IPS DF 4.7 (cell line): ENCODE measurements around the gene UGGT1.
"Not testable (repeated sequence)": the region's sequence is repeated elsewhere in the genome, so short reads cannot be mapped to it uniquely, and the experiment has no call there.

Experiments
- DNase-seq: peaks from one replicate; pipeline ENCODE4 v3.0.0-alpha.2; 2013; ENCODE audit warnings: low spot score; ENCODE audit errors: extremely low read depth

UGGT1 gene

DNA sequence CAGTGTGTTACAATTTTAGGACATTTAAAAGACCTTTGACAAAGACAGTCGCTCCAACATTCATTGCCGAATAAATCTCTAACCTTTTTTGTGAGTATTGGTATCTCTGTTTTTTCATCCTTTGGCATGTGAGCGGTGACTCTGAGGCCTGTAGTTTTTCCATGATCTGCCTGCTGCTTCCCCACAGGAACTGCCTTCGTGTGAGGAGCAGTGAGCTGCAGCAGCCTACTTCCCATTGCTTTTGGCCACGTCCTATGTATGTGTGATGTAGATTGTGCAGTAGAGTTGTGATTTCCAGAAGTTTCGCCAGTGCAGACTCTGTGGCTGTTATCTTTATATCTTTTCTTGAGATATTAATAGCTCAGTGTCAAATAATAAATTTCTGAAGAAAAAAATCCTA is 79.8 kb downstream of the UGGT1 start:
- DNase-seq, result no peak

DNA sequence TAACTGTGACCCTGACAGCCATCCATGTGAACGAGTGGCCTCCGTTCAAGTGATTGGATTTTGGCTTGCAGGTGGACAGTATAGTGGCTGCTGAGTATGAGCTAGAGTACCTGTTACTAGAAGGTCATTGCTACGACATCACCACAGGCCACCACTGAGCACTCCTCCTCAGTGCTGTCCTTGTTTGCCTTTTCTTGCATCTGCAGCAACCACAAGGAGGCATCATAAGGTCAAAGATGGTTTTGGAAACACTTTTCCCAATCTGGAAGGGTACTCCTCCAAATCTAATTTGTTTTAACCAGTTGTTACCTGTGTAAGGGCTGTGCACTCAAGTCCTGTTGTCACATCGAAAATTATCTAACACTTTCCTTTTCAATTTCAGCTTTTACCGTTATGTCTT is 81.2 kb downstream of the UGGT1 start:
- no peak for DNase-seq

DNA sequence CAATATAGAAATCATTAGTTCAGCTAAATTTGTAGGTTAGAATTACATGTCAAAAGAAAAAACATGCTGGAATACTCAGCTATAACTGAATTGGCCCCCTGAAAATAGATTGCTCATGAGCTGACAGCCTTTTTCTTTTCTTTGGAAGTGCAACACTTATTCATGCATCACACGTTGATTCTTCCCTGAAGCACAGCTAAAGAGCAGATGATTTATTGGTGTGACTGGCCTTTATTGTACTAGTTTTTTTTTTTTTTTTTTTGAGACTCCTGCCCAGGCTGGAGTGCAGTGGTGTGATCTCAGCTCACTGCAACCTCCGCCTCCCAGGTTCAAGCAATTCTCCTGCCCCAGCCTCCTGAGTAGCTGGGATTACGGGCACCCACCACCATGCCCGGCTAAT is 83.1 kb downstream of the UGGT1 start:
- not testable (repeated sequence) for DNase-seq

DNA sequence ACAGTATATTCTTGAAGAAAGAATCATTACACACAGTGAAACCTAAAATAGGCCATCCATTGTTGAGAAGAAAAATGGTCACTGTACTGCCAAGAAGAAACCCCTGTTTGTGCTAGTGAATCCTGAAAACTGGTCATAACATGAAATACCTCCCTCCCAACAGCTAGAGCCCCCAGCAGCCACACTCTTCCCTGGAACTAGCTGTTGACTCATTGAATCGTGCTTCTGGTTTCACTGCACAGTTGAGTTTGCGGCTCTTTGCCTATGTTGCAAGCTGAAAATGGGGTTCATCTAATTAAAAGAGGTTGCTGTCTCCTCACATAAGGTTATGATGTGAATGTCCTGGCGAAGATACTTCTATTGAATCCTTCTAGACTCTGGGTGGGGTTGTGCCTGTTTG is 86.3 kb downstream of the UGGT1 start:
- no peak for DNase-seq

DNA sequence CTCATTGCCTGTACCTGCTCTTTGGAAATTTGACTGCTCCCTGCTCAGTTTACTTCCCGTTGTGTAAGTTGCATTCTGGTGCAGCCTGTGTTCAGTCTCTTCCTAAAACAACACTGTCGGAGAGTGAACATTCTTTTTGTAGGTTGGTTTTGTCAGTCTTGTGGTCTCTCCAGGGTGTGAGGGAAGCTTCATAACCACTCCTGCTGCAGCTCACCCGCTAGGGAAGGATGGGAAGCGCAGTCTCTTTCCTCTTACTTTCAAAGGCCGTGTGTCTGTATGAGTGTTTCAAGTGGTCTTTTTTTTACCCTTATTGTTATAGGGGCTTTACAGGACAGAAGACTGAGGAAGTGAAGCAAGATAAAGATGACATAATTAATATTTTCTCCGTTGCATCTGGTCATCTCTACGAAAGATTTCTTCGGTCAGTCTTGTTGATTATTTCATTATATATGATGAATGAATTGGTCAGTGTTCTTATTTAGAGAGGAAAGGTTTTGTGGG is 87.2 kb downstream of the UGGT1 start:
- no peak for DNase-seq

DNA sequence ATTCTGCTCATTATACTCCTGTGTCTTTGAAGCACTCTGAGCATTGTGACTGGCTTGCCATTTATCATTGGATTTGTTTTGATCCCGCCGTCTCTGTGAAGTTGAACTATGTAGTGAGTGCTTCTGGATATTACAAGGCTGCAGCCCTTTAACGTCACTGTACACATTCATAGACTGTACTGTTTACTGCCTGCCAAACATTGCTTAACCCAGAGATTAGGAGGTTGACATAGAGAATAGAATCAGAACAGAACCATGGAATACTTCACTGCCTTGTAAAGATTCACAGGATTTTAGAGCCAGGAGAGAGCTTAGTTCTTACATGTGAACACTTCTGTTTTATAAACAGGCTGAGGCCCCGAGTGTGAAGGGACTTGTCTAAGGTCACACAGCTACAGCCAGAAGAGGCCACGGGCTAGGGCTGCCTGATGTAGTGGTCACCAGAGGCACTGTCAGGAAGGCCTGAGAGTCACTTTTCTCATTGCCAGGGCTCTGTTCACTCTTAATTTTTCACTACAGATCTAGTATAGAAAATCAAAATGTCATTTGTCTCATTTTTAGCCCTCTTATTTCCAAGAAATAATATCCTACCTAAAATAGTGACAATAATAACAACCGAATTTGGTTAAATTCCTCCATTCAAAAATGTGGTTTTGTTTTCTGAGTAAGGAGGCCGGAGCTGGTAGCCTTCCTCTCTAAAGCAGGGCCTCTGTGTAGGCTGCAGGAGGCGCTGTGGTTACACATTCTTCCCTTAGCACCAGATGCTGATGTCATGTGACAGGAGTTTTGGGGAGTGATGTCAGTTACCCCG is 87.9 kb downstream of the UGGT1 start:
- DNase-seq, result no peak

DNA sequence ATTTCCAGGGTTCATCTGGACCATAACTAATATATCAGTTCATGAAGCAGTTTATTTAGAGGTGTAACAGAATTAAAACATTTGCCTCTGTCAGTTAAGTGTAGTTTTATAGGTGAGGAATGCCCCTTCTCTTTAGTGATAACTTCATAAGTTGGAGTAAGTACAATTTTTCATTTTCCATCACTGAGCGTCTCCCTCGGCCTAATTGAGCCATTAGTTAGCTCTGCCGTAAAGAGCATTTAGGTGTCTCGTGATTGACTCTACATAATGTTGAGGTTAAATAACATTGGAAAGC is 88.4 kb downstream of the UGGT1 start:
- no peak for DNase-seq

GRCh38 chr2:128180031-128180430 is 89.0 kb downstream of the UGGT1 start:
- no peak for DNase-seq

GRCh38 chr2:128185576-128185975 is 94.6 kb downstream of the UGGT1 start:
- no peak for DNase-seq

GRCh38 chr2:128187032-128187654 is 96.1 kb downstream of the UGGT1 start:
- DNase-seq, result no peak

- DNase-seq, result no peak
These were observed 104.5 kb downstream of the UGGT1 start for GRCh38 chr2:128195435-128195984.

DNA sequence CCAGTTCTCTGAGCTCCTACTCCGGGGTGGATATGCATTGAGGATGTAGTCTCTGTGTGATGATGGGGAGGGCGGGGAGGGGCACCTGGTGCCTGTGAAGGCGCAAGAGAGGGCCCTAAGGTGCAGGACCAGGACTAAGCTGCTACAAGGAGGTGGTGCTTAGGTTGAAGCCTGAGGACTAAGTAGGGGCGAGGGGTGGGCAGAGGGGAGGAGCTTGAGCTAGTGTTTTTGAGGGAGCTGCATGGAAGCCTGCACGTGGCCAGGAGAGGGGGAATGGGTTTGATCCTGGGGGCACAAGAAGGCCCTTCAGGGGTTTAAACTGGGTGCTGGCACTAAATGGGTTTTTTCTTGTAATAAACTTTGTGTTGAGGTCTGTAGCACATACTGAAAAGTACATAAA is 105.0 kb downstream of the UGGT1 start:
- no peak for DNase-seq

GRCh38 chr2:128196471-128196931 is 105.5 kb downstream of the UGGT1 start:
- DNase-seq, result no peak

GRCh38 chr2:128197059-128197458 is 106.1 kb downstream of the UGGT1 start:
- DNase-seq, result no peak

DNA sequence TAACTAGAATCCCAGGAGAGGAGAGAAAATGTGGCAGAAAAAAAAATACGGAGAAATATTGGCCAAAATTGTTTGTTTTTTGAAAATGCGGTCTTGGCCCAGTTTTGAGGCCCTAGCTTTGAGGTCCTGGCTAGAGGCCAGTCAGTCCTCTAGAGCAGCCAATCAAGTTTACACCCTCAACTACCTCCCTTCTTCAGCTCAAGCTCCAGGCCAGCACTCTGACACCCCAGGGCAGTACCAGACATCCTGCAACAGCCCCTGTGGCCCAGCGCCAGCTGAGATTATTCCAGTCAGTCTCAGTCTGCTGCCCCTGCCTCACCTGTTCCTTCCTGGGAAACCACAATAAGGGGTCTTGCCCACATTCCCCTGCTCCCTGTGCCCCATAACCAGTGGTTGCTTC is 107.7 kb downstream of the UGGT1 start:
- no peak for DNase-seq

GRCh38 chr2:128199141-128199540 is 108.1 kb downstream of the UGGT1 start:
- DNase-seq, result no peak

GRCh38 chr2:128202791-128203190 is 111.8 kb downstream of the UGGT1 start:
- DNase-seq, result no peak

DNA sequence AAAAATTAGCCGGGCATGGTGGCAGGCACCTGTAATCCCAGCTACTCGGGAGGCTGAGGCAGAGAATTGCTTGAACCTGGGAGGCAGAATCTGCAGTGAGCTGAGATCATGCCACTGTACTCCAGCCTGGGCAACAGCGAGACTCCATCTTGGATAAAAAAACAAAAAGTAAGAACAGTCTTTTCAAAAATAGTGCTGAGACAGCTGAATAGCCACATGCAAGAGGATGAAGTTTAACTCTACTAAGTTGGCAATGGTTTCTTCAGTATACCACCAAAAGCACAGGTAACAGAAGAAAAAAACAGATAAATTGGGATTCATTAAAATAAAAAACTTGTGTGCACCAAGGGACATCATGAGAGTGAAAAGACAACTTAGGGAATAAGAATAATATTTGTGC is 115.2 kb downstream of the UGGT1 start:
- no peak for DNase-seq

DNA sequence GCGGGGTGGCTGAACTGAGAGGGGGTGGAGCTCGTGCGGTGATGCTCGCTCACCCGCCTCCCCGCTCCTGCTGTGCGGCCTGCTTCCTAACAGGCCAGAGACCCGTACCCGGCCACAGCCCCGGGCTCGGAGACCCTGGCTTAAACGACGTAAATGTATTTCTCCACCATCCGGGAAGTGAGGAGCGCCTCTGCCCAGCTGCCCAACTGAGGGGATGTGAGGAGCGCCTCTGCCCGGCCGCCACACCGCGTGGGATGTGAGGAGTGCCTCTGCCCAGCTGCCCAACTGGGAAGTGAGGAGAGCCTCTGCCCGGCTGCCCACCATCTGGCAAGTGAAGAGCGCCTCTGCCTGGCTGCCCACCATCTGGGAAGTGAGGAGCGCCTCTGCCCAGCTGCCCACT is 117.0 kb downstream of the UGGT1 start:
- no peak for DNase-seq

DNA sequence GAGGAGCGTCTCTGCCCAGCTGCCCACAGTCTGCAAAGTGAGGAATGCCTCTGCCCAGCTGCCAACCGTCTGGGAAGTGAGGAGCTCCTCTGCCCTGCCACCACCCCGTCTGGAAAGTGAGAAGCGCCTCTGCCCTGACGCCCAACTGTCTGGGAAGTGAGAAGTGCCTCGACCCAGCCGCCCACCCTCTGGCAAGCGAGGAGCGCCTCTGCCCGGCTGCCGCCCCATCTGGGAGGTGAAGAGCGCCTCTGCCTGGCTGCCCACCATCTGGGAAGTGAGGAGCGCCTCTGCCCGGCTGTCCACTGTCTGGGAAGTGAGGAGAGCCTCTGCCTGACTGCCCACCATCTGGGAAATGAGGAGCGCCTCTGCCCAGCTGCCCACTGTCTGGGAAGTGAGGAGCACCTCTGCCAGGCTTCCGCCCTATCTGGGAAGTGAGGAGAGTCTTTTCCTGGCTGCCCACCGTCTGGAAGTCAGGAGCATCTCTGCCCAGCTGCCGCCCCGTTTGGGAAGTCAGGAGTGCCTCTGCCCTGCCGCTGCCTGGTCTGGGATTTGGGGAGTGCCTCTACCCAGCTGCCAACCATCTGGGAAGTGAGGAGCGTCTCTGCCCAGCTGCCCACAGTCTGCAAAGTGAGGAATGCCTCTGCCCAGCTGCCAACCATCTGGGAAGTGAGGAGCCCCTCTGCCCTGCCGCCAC is 117.8 kb downstream of the UGGT1 start:
- DNase-seq, result not testable (repeated sequence)

DNA sequence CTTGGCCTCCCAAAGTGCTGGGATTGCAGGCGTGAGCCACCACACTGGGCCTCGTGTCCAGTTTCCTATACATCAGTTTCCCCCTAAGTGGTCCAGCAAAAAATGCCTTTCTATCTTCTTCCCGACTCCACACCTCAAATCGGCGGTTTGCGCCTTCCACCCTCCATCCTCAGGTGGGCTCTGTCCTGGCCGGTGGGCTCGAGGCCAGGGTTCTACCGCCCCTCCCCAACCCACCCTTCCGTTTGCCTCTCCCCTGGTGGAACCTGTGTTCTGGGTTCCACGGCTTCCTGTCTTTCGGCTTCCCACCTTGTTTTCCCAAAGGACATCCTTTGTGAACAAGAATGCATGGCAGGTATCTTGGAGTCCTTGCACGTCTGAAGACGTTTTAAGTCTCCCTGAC is 123.3 kb downstream of the UGGT1 start:
- no peak for DNase-seq

DNA sequence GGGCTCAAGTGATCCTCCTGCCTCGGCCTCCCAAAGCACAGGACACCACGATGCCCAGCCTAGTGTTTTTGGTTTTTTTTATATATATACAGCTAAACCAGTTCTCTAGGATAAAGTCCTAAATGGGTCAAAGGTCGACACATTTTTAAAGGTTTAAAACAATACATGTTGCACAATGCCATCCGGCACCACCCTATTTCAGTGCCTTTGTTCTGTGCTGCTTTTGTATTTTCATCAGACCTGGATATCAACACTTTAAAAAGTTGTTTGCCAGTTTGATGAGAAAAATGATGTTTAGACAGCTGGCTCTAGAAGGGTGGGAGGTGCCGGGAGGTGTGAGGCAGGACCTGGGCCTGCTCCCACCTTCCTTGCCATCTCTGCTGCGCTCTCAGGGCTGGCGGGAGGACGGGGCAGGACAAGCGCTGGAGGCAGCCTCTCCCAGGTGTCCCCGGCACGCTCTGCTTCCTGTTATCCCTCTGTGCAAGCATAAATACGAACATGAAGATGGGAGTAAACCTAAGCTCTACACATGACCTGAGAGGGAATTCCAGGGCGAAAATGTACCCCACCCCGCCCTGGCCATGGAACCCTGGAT is 124.0 kb downstream of the UGGT1 start:
- DNase-seq, result no peak
